OCI-M2 (cell line): ENCODE results near the gene CRYBA1.
"Not testable (repeated sequence)": the region's sequence is repeated elsewhere in the genome, so short reads cannot be mapped to it uniquely, and the experiment has no call there.

Source experiments
- DNase-seq: peaks from one replicate; lab custom pipeline; 2025; ENCODE audit not compliant: unreplicated experiment; lab: John Stamatoyannopoulos, UW

The CRYBA1 gene, protein sequence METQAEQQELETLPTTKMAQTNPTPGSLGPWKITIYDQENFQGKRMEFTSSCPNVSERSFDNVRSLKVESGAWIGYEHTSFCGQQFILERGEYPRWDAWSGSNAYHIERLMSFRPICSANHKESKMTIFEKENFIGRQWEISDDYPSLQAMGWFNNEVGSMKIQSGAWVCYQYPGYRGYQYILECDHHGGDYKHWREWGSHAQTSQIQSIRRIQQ

DNA sequence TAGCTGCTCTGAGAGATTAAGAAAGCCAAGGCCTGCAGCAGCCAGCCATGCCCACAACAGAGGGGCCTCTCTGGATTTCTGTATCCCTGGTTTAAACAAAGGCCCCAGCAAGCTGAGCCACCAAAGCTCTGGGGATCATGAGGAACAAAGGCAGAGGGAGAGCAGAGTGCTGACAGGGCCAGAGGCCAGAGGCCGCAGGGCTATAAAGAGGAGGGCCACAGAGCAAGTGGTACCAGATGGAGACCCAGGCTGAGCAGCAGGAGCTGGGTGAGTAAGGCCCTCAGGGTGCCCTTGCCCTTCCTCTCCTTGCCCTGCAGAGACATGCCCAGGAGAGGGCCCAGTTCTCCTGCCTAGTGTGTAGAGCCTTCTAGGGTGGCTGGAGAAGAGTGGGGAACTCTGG, at the start of gene CRYBA1:
CRYBA1 (plus strand) TSS at position 232 of the 400 bp plus-strand sequence; CDS start at position 237, 5 bp downstream.
- no peak for DNase-seq

DNA sequence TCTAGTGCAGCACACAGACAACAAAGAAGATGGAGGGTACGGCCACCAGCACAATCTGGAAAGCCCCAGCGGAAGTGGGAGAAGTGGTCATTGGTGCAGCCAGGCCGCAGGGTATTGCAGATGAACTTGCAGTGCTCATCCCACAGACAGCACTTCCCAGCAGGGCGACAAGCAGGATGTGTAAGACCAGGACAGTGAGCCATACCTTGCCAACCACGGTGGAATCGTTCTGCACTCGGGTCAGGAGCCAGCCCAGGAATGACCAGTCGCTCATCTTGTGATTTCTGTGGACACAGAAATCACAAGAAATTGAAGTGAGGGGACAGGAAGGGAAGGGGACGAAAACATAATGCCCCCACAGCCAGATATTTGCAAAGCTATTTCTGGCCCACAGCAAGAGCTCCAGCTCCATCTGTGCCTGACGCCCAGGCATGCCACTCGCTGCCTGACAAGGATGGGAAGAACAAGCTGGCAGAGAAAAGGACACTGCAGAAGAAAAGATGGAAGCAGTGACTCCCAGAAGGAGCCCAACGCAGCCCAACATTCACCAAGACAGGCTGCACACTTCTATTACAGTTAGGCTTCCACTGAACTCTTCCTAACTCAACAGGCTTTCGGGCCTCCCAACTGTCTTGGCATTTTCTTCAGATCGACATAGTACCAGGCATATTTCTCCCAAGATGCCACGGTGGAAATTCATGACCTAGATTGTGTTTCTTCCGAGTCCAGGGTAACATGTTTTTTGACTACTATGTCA, 49.0 kb upstream of the CRYBA1 start:
- DNase-seq: no peak

DNA sequence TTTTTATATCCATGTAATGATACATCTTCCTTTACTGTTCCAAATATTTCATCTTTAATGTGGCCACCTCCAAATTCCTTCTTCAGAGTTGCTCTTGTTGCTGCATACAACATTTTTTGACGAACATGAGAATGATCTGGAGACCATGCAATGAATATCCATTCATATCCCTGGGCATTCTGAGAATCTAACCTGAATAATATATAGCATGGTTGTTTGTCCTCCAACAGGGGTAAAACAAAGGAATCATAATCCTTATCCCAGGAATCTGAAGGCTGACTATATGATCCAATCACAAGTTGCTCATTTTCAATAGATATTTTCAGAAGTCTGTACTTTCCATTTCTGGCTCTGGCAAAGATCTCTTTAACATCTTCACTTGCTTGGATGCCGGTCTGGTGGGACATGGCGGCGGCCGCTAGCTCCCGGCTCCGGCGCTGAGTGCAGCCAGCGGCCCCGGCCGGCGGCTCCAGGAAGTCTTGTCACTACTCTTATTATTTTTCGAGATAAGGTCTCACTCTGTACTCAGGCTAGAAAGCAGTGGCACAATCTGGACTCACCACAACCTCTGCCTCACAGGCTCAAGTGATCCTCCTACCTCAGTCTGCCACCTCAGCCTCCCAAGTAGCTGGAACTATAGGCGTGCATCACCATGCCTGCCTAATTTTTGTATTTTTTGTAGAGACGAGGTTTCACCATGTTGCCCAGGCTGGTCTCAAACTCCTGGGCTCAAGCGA, 42.4 kb upstream of the CRYBA1 start:
- not testable (repeated sequence) for DNase-seq

DNA sequence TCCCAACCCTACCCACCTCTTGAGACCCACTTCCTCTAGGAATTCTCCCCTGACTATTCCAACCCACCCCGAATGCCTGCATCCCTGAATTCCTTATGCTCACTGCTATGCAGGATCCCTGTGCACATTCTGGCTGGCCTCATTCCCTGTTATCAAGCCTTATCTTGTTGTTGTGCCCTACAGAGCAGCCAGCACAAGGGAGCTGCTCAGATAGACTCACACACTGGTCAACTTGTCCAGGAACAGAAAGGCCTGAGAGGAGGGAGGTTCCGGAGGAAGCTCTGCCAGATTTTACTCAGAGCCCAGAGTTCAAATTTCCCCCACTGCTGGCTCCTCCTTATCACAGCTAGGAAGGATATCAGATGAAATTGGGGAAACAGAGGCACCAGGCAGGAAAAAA, 41.6 kb upstream of the CRYBA1 start:
- no peak for DNase-seq

DNA sequence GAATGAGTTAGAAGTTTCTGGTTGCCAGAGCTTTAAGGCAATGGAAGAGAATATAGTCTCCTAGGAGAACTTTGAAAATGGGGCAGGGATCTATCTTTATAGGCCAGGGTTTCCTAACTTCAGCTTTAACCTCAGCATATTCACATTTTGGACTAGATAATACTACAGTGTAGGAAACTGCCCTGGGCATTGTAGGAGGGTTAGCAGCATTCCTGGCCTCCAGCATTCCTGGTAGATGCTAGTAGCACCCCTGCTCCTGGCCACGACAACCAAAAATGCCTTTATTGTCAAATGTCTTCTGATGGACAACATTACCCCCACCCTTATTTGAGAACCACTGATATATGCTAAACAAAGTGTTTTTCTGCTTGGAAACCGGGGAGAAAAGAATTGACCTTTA, 38.7 kb upstream of the CRYBA1 start:
- no peak for DNase-seq

DNA sequence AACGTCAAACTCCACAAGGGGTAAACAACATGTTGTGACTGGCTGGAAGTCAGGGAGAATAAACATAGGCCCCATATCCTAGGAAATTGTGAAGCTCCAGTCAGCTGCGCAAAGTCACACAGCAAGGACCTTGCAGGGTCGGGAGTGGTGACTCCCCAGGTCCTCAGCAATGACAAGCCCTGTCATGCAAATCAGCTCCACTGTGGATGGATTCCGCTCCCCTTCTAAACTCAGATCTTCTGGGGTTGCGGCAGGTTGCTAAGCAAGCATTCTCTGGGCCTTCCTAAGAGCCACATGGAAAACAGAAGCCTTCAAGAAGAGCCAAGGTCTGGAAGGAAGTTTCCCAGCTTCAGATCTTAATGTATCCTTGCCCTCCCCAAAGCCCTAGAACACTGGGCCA, 37.6 kb upstream of the CRYBA1 start:
- no peak for DNase-seq

DNA sequence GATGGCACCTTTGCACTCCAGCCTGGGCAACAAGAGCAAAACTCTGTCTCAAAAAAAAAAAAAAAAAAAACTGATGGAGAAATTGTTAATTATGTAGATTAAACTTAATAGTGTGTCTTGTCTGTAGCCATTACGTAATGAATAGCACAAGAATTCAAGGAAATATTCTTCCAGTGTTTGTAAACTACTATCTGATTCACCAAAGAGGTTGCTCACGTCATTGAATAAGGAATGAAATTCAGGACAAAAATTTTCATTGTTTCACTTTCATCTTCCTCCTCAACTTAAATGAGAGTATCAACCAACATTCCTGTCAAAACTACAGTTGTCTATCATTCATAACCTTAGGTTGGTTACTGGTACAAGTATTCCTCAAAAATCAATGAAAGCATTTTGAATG, 35.8 kb upstream of the CRYBA1 start:
- no peak for DNase-seq

DNA sequence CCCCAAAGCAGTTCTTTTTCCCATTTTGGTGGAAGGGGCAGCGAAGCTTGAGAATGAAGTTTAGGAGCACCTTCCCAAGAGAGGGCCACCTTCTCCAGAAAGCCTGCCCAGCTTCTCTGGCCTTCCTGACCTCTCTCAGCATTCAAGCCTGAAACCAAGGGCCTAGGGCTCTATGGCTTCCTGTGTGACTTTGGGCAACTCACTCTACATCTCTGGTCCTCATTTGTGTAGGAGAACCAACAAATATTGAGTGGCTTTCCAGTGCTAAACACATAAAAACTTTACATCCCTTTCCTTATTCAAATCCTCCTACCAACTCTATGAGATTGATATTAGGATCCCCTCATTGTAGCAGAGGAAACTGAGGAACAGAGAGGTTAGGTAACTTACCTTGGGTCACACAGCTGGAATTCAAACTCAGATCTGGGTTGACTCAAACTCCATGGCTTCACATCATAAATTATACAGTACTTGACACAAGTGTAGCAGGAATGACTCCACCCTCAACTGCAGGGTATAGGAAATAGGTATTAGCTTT, 34.5 kb upstream of the CRYBA1 start:
- no peak for DNase-seq

DNA sequence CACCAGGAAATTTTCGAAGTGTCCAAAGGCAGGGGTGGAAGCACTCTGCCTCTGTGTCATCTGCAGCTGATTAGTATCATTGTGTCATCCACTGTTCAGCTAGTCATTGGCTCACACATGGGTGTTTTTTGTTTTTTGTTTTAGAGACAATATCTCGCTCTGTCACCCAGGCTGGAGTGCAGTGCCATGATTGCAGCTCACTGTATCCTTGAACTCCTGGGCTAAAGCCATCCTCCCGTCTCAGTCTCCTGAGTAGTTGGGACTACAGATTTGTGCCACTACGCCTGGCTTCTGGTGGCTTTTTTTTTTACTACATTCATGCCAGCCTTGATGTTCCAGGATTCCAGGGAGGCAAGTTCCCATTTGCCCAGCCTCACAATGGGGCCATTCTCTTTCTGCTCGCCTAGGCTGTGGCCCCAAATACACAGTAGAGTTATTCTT, 34.0 kb upstream of the CRYBA1 start:
- no peak for DNase-seq

DNA sequence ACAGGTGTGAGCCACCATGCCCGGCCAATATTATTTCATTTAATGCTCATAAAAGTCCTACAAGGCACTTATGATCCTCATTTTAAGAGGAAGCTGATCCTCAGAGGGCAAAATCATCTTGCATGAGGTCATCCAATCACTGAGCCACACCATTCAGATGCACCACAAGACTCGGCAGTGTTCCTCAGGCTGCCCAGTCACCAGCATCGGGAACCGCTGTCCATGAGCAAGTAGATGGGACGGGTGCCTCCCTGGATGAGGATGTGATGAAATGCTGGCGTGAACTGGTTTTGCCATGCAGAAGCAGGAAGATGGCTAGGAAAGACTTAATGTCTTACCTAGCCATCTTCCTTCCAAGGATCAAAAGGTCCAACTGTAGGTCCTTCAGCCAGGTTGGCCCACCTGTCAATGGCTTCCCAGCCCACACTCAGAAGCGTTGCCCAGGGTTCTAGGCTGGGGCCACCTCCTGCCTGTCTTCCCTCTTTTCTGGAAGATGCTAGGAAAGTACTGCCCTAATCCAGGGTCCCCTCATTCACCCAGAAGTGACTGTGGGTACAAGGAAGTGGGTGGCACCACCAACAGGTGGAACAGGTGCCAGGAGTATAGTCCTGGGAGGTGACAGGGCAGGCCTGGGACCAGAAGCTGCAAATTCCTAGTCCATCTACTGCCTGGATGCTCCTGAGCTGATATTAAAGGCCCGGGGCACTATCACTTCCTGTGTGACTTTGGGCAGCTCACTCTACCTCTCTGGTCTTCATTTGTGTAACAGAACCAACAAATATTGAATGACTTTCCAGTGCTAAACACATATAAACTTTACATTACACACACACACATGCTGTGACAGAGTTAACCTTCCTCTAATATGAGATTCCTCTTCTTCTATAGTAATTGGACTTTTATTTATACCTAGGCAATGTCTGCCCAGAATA, 32.2 kb upstream of the CRYBA1 start:
- no peak for DNase-seq

DNA sequence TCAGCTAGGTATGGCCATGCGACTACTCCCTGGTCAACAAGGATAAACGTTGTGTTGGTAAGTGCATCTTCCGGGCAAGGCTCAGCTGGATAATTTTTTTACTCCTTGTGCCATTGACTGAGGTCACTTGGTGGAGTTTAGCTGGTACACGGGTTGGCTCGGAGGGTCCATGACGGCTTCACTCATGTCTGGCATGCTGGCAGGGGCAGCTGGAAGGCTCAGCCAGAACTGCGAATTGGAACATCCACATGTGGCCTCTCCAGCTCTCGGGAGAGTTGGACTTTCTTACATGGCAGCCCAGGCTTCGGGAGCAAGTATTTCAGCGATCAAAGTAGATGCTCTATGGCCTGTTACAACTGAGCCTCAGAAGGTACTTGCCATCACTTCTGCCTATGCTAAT, 31.5 kb upstream of the CRYBA1 start:
- no peak for DNase-seq

DNA sequence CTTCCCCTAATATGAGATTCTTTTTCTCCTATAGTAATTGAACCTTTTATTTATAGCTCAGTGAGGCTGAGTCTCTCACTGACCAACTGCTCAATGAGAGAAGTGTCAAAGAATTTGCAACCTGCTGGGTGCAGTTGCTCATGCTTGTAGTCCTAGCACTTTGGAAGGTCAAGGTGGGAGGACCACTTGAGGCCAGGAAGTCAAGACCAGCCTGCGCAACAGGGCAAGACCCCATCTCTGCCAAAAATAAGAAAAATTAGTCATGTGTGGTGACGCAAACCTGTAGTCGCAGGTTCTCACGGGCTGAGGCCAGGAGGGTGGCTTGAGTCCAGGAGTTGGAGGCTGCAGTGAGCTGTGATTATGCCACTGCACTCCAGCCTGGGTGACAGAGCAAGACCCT, 30.9 kb upstream of the CRYBA1 start:
- DNase-seq: no peak

DNA sequence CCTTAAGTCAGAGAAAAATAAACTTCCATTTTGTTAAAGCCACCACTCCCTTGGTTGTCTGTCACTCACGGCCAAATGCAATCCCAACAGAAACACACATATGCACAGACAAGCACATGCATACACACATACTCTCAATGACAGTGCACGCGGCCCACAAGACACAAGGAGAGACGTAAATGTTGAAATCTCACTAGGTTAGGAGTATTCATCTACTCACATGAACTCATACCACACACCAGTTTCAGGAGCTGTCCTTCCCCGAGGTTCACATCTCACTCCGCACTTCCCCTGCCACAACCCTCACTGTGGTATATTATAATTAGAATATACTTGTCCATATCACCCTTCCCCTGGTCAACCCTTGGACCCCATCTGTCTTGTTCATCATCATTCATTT, 30.5 kb upstream of the CRYBA1 start:
- DNase-seq: no peak

DNA sequence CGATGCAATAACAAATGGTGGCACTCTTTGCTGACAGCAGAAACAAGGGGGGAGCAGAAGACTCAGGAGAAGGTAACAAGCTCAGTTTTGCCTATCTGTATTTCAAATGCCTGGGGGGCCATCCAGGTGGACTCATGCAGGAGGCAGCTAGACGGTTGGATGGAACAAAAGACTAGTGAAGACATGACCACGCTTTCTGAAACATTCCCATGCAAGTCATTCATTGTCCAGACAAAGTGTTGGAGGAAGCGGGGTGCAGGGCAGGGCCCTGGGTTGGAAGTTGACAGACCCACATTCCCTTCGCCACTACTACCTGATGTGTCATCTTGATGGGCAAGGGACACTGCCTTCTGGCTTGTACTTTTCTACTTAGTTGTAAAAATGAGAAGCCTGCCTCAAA, 29.8 kb upstream of the CRYBA1 start:
- DNase-seq: no peak

DNA sequence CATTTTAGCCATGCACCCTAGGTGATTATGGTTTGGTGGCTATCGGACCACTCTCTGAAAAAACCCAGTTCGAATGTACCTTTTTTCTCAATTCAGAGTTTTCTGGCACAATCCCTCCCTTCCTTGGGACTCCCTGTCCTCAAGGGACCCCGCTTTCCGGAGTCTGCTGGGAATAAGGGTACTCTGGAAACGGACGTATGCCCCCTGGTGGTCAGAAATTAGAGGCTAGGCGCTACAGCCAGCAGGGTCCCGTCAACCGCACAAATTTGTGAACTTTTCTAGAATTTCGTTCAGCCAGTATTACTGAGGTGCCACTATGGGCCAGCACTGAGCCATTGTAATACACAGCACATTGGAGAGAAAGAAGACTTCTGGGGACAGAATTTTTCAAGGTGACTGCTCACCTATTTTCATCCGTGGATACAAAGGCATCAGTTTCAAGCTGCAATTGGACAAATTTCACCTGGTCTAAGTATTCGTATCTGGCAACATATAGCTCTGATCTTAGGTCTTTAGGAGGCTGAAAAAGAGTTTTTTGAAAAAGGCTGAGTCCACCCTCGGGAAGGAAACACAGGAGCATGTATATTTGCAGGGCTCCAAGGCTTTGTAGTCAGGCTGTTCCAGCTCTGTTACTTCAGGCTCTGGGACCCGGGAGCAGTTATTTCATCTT, 27.1 kb upstream of the CRYBA1 start:
- DNase-seq: peak; percentile 44

DNA sequence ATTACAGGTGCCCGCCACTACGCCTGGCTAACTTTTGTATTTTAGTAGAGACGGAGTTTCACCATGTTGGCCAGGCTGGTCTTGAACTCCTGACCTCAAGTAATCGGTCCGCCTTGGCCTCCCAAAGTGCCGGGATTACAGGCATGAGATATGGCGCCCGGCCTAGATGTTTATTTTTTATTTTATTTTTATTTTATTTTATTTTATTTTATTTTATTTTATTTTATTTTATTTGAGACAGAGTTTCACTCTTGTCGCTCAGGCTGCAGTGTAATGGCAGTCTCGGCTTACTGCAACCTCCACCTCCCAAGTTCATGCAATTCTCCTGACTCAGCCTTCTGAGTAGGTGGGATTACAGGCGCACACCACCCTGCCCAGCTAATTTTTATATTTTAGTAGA, 25.3 kb upstream of the CRYBA1 start:
- not testable (repeated sequence) for DNase-seq

DNA sequence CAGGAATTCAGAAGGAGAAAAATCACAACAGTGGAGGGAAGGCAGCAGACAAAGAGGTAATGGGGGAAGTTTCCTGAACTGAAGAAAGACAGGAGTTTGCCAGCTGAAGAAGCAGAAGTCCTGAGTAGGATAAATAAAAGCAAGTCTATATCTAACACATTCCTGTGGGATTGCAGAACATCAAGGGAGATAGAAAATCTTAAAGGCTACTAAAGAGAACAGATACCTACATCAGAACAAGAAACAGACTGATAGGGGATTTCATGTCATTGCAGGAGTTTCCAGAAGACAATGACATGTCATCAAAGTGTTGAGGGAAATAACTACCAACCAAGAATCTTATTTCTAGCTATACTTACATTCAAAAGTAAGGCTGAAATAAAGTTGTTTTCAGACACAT, 21.3 kb upstream of the CRYBA1 start:
- DNase-seq: no peak

DNA sequence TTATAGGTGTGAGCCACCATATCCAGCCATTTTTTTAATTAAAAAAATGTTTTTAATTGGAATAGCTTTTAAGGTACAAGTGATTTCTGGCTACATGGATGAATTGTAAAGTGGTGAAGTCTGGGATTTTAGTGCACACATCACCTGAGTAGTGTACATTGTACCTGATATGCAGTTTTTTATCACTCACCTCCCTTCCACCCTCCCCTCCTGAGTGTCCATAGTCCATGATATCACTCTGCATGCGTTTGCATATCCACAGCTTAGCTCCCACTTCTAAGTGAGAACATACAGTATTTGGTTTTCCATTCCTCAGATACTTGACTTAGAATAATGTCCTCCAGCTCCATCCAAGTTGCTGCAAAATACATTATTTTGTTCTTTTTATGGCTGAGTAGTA, 13.4 kb upstream of the CRYBA1 start:
- no peak for DNase-seq

DNA sequence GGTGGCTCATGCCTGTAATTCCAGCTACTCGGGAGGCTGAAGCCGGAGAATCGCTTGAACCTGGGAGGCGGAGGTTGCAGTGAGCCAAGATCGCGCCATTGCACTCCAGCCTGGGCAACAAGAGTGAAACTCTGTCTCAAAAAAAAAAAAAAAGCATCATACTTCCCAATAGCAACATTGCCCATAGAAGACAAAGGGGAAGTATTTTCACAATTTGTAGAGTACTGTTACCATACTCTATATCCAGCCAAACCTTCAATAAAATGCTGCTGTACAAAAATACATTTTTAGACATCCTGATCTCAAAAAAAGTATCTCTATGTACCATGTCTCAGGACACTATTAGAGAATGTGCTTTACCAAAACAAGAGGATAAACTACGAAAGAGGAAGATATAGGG, 11.7 kb upstream of the CRYBA1 start:
- not testable (repeated sequence) for DNase-seq

DNA sequence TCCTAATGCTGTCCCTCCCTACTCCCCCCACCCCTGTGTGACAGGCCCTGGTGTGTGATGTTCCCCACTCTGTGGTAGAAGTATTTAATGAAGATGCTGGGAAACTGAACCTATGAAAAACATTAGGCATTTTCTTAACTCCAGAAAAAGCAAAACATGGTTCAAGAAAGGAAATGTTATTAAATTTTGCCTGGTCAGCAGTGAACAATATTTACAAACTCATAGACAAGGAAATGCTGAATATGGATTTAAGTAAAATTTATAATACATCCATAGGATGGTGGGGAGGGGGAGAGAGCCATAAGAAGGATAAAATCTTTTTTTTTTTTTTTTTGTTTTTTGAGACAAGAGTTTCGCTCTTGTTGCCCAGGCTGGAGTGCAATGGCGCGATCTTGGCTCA, 10.8 kb upstream of the CRYBA1 start:
- DNase-seq: no peak
